ENCODE data around the gene GSTM2. TPM values are rescaled to one million over a fixed set of nuclear protein-coding genes. Genes with fewer than 3 reads are reported as not detected.

The GSTM2 gene
- total and polyA plus RNA-seq, 2 of the 4 experiments (the other 2 are of a cell fraction), result 10.2 to 85.5 TPM

DNA sequence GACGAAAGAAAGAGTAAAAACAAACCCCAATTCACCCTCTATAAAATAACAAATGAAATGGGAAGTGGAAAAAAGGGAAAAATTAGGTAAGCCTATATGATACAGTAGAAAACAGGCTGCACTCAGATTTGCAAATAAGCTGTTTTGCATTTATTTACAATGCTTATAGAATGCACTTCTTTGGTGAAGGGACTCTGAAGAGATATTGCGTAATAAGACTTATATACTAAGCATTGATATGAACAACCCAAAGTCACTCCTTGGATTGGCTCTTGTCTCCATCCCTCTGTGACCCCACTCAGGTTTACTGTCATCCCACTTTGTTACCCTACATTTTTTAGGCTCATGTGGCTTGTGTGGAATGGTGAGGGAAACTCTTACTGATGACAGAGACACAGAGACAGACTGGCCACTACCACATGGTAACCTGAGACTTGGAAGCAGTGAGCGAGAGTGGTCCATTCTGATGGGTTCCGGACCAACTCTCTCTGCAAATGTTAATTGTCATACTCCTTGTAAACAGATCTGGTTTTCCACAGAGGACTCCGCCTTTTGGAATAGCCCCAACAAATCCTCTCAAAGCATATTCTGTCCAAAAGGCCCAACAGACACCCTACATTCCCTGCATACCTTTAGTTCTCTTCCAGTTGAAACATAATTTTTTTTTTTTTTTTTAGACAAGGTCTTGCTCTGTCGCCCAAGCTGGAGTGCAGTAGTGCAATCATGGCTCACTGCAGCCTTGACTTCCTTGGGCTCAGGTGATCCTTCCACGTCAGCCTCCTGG, 55.2 kb downstream of the GSTM2 start:
- no peaks in the 10 kb centered on the region; the same call in 1 of the 2 replicates for H3K9me3 ChIP-seq (ENCODE audit: control insufficient read depth, insufficient read depth, low read length)
- peak; percentile 6 for DNase-seq
- H2BK5ac ChIP-seq (ENCODE audit: low read depth, low read length, poor library complexity, severe bottlenecking), result no peak overlapping the region
- 90% methylated on average over 4 of the region's 7 CpGs; no CpG with 5 or more reads in 1 of the 2 experiments for WGBS, 2 experiments (ENCODE audit: extremely low coverage in 2 of 2, insufficient read length in 1 of 2)
- peak; percentile 94 for TF ChIP-seq CEBPB (IDR thresholded peaks at IDR 0.05; ENCODE audit: low read depth, low read length)
- TF ChIP-seq, protein P1, sequence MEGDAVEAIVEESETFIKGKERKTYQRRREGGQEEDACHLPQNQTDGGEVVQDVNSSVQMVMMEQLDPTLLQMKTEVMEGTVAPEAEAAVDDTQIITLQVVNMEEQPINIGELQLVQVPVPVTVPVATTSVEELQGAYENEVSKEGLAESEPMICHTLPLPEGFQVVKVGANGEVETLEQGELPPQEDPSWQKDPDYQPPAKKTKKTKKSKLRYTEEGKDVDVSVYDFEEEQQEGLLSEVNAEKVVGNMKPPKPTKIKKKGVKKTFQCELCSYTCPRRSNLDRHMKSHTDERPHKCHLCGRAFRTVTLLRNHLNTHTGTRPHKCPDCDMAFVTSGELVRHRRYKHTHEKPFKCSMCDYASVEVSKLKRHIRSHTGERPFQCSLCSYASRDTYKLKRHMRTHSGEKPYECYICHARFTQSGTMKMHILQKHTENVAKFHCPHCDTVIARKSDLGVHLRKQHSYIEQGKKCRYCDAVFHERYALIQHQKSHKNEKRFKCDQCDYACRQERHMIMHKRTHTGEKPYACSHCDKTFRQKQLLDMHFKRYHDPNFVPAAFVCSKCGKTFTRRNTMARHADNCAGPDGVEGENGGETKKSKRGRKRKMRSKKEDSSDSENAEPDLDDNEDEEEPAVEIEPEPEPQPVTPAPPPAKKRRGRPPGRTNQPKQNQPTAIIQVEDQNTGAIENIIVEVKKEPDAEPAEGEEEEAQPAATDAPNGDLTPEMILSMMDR (conservative IDR thresholded peaks at IDR 0.05; ENCODE audit: low read depth, low read length), result no peak
- H4K5ac ChIP-seq (ENCODE audit: low read depth, low read length), result no peak overlapping the region
- in situ Hi-C loops (cut with MboI; ENCODE audit: low sequenced_read_pairs), result no loop called here
- H3K9me1 ChIP-seq (ENCODE audit: insufficient read depth, low read length), result 0 out of 2 replicates have a peak, but pooled peaks cover 3% of the 10 kb centered on the region
- no peak overlapping the region for H2BK20ac ChIP-seq (ENCODE audit: low read depth, low read length)
- H4K91ac ChIP-seq (ENCODE audit: insufficient read depth, low read depth, low read length), result peak overlapping the region; percentile 23; the same call in 1 of the 2 replicates
- H3K9ac ChIP-seq (ENCODE audit: low read depth, low read length), result no peak overlapping the region
- no peaks in the 10 kb centered on the region for H3K36me3 ChIP-seq (ENCODE audit: control insufficient read depth, insufficient read depth, low read length)
- BruUV-seq (replicated peaks), result no TSS peak
- H4K8ac ChIP-seq (ENCODE audit: low read depth in 2 of 2, low read length in 2 of 2), result peak overlapping the region in 1 of 2 experiments; percentile 28; a peak in 1 of 4 replicates
- H3K4me1 ChIP-seq (ENCODE audit: control insufficient read depth, insufficient read depth, low read length), result peaks cover 8% of the 10 kb centered on the region; the same call in 1 of the 2 replicates
- peak overlapping the region; percentile 64; the same call in 1 of the 2 replicates for H3K4ac ChIP-seq (ENCODE audit: low read depth, low read length)
- intact Hi-C loops (cut with micrococcal nuclease), result loop anchor here (5.0 kb wide), 1 partner anchor 46 kb away; no protein-coding TSS in a partner anchor
- peak overlapping the region; percentile 13 for H2AFZ ChIP-seq (replicated peaks; ENCODE audit: low read length, poor library complexity)
- ChIA-PET CTCF (interaction anchor here (0.6 kb wide), 1 partner anchor 179 kb away, joined by 3 read pairs; no protein-coding TSS in a partner anchor), POLR2A (ENCODE audit: unreplicated experiment) (interaction anchor here (0.6 kb wide), 1 partner anchor 57 kb away, joined by 3 read pairs; no protein-coding TSS in a partner anchor)
- H3K27ac ChIP-seq (ENCODE audit: insufficient read depth, low read length), result no peak overlapping the region
- H2AK5ac ChIP-seq (ENCODE audit: low read depth, low read length), result peak overlapping the region; percentile 51; the same call in 1 of the 2 replicates
- no peak overlapping the region for H3K18ac ChIP-seq (ENCODE audit: low read depth, low read length)
- no peaks in the 10 kb centered on the region for H4K20me1 ChIP-seq (ENCODE audit: insufficient read depth, low read length)
- H3K27me3 ChIP-seq (ENCODE audit: control insufficient read depth, insufficient read depth, low read length), result peaks cover 4% of the 10 kb centered on the region
- H2BK120ac ChIP-seq (ENCODE audit: low read depth, low read length), result peak overlapping the region; percentile 20; the same call in 1 of the 2 replicates
- peak overlapping the region; percentile 38; the same call in 1 of the 3 replicates for H2BK15ac ChIP-seq (ENCODE audit: low read depth, low read length)
- H2AK9ac ChIP-seq (replicated peaks; ENCODE audit: low read depth, low read length, poor library complexity), result peak overlapping the region; percentile 33
- dilution Hi-C loops (cut with HindIII; ENCODE audit: low sequenced_read_pairs, unreplicated experiment), result no loop called here
- H3K4me2 ChIP-seq (ENCODE audit: low read depth, low read length), result no peak overlapping the region
- no peak overlapping the region for H3K14ac ChIP-seq (replicated peaks; ENCODE audit: low read depth, low read length)
- no peak overlapping the region for H3K4me3 ChIP-seq (ENCODE audit: insufficient read depth, low read depth, low read length)
- no peak overlapping the region for H3K23ac ChIP-seq (ENCODE audit: low read depth, low read length)
- no peaks in the 10 kb centered on the region for H3K79me1 ChIP-seq (ENCODE audit: low read depth in 1 of 2, low read length in 2 of 2)
- no peak overlapping the region for H3K56ac ChIP-seq (ENCODE audit: extremely low read depth, insufficient read depth, low read length)
- peak; percentile 53 for ATAC-seq (ENCODE audit: low read depth)

Other genes starting within 250 kb of the GSTM2 start
- gene PSMA5, start 241.6 kb upstream of the GSTM2 start, total RNA-seq (2012; rRNA removed), result 75.5 and 83.9 TPM in 2 replicates
- 107 TPM in 2 replicates for gene PSMA5, start 241.6 kb upstream of the GSTM2 start, polyA plus RNA-seq (2012; rRNA removed)
- under 0.01 TPM in 2 replicates for gene SYPL2, start 201.5 kb upstream of the GSTM2 start, total RNA-seq (2012; rRNA removed)
- 0.55 and 0.65 TPM in 2 replicates for gene SYPL2, start 201.5 kb upstream of the GSTM2 start, polyA plus RNA-seq (2012; rRNA removed)
- gene ATXN7L2, start 184.2 kb upstream of the GSTM2 start, total RNA-seq (2012; rRNA removed), result 1.3 and 1.7 TPM in 2 replicates
- gene ATXN7L2, start 184.2 kb upstream of the GSTM2 start, polyA plus RNA-seq (2012; rRNA removed), result 4.8 and 6.4 TPM in 2 replicates
- 3.6 and 5.7 TPM in 2 replicates for gene CYB561D1, start 174.0 kb upstream of the GSTM2 start, total RNA-seq (2012; rRNA removed)
- gene CYB561D1, start 174.0 kb upstream of the GSTM2 start, polyA plus RNA-seq (2012; rRNA removed), result 5.6 and 8.1 TPM in 2 replicates
- gene AMIGO1, start 158.3 kb upstream of the GSTM2 start, total RNA-seq (2012; rRNA removed), result 1.4 and 1.6 TPM in 2 replicates
- 1.5 TPM in 2 replicates for gene AMIGO1, start 158.3 kb upstream of the GSTM2 start, polyA plus RNA-seq (2012; rRNA removed)
- gene GPR61, start 128.2 kb upstream of the GSTM2 start, total RNA-seq (2012; rRNA removed), result under 0.01 TPM in 1 of 2 replicates, not detected in the other
- not detected in 2 replicates for gene GPR61, start 128.2 kb upstream of the GSTM2 start, polyA plus RNA-seq (2012; rRNA removed)
- 14.9 and 25.0 TPM in 2 replicates for gene GNAI3, start 119.4 kb upstream of the GSTM2 start, total RNA-seq (2012; rRNA removed)
- gene GNAI3, start 119.4 kb upstream of the GSTM2 start, polyA plus RNA-seq (2012; rRNA removed), result 4.8 and 5.9 TPM in 2 replicates
- 0.28 and 0.36 TPM in 2 replicates for gene GNAT2, start 48.4 kb upstream of the GSTM2 start, total RNA-seq (2012; rRNA removed)
- 0.17 and 0.26 TPM in 2 replicates for gene GNAT2, start 48.4 kb upstream of the GSTM2 start, polyA plus RNA-seq (2012; rRNA removed)
- gene AMPD2, start 48.2 kb upstream of the GSTM2 start, total RNA-seq (2012; rRNA removed), result 50.3 and 61.5 TPM in 2 replicates
- 103 and 116 TPM in 2 replicates for gene AMPD2, start 48.2 kb upstream of the GSTM2 start, polyA plus RNA-seq (2012; rRNA removed)
- gene GSTM4, start 12.0 kb upstream of the GSTM2 start, total RNA-seq (2012; rRNA removed), result 6.4 and 10.4 TPM in 2 replicates
- 37.8 and 42.2 TPM in 2 replicates for gene GSTM4, start 12.0 kb upstream of the GSTM2 start, polyA plus RNA-seq (2012; rRNA removed)
- gene GSTM1, start 19.8 kb downstream of the GSTM2 start, total RNA-seq (2012; rRNA removed), result not detected in 2 replicates
- not detected in 2 replicates for gene GSTM1, start 19.8 kb downstream of the GSTM2 start, polyA plus RNA-seq (2012; rRNA removed)
- 0.28 and 0.36 TPM in 2 replicates for gene GSTM5, start 44.2 kb downstream of the GSTM2 start, total RNA-seq (2012; rRNA removed)
- gene GSTM5, start 44.2 kb downstream of the GSTM2 start, polyA plus RNA-seq (2012; rRNA removed), result 1.2 TPM in 2 replicates
- 101 and 131 TPM in 2 replicates for gene GSTM3, start 73.0 kb downstream of the GSTM2 start, total RNA-seq (2012; rRNA removed)
- 97.4 and 102 TPM in 2 replicates for gene GSTM3, start 73.0 kb downstream of the GSTM2 start, polyA plus RNA-seq (2012; rRNA removed)
- not detected in 2 replicates for gene EPS8L3, start 95.9 kb downstream of the GSTM2 start, total RNA-seq (2012; rRNA removed)
- not detected in 2 replicates for gene EPS8L3, start 95.9 kb downstream of the GSTM2 start, polyA plus RNA-seq (2012; rRNA removed)
- gene CSF1, start 242.8 kb downstream of the GSTM2 start, total RNA-seq (2012; rRNA removed), result 9.4 and 14.3 TPM in 2 replicates
- gene CSF1, start 242.8 kb downstream of the GSTM2 start, polyA plus RNA-seq (2012; rRNA removed), result 22.0 and 25.6 TPM in 2 replicates